H9 (cell line): ENCODE results near the gene ALLC. TPM values are rescaled to one million over a fixed set of nuclear protein-coding genes. Genes with fewer than 3 reads are reported as not detected.

Experiments used
- DNase-seq: peaks from one replicate; pipeline ENCODE4 v3.0.0-alpha.2; 2017
- H2AFZ ChIP-seq: one replicate; pipeline ENCODE4 v1.6.1; 2013; ENCODE audit warnings: mild to moderate bottlenecking, low read length, control low read depth, moderate library complexity
- H2AK5ac ChIP-seq: 2 replicates; pipeline ENCODE4 v1.6.1; 2013; ENCODE audit warnings: low read length, control low read depth, mixed read lengths; ENCODE audit not compliant: insufficient read length
- H2BK120ac ChIP-seq: one replicate; pipeline ENCODE4 v1.6.1; 2013; ENCODE audit warnings: low read depth, mild to moderate bottlenecking, low read length, control low read depth, inconsistent platforms; ENCODE audit not compliant: poor library complexity, severe bottlenecking
- H2BK12ac ChIP-seq: 2 replicates; pipeline ENCODE4 v1.6.1; 2013; ENCODE audit warnings: low read length, control low read depth, mixed read lengths, low read depth; ENCODE audit not compliant: insufficient read length
- H2BK15ac ChIP-seq: 2 replicates; pipeline ENCODE4 v1.6.1; 2013; ENCODE audit warnings: low read depth, low read length, control low read depth
- H2BK20ac ChIP-seq: one replicate; pipeline ENCODE4 v1.6.1; 2013; ENCODE audit warnings: low read depth, mild to moderate bottlenecking, low read length, control low read depth, inconsistent platforms; ENCODE audit not compliant: poor library complexity, severe bottlenecking
- H2BK5ac ChIP-seq: 2 replicates; pipeline ENCODE4 v1.6.1; 2013; ENCODE audit warnings: low read length, control low read depth, mixed read lengths; ENCODE audit not compliant: insufficient read length
- H3K14ac ChIP-seq: 2 replicates; pipeline ENCODE4 v1.6.1; 2013; ENCODE audit warnings: low read length, control low read depth; ENCODE audit not compliant: insufficient read depth
- H3K18ac ChIP-seq: 2 replicates; pipeline ENCODE4 v1.6.1; 2013; ENCODE audit warnings: low read depth, mild to moderate bottlenecking, mixed read lengths, low read length, control low read depth; ENCODE audit not compliant: insufficient read length
- H3K23ac ChIP-seq: 2 replicates; pipeline ENCODE4 v1.6.1; 2013; ENCODE audit warnings: low read length, control low read depth, mixed read lengths, low read depth; ENCODE audit not compliant: insufficient read length
- H3K23me2 ChIP-seq: 2 replicates; pipeline ENCODE4 v1.6.1; 2013; ENCODE audit warnings: low read depth, mild to moderate bottlenecking, mixed read lengths, low read length, control low read depth; ENCODE audit not compliant: insufficient read length, poor library complexity, severe bottlenecking
- H3K27ac ChIP-seq: 2 replicates; pipeline ENCODE4 v1.5.1; 2013; ENCODE audit warnings: low read length, control low read depth, mixed read lengths, low read depth; ENCODE audit not compliant: insufficient read length
- H3K27me3 ChIP-seq: 2 replicates; pipeline ENCODE4 v1.6.1; 2013; ENCODE audit warnings: low read length, control low read depth, inconsistent platforms; ENCODE audit not compliant: insufficient read depth
- H3K4ac ChIP-seq: 2 replicates; pipeline ENCODE4 v1.6.1; 2013; ENCODE audit warnings: low read depth, mild to moderate bottlenecking, control low read depth, inconsistent platforms, low read length, moderate library complexity
- H3K4me1 ChIP-seq: 2 replicates; pipeline ENCODE4 v1.6.1; 2013; ENCODE audit warnings: low read length, control low read depth, inconsistent platforms; ENCODE audit not compliant: insufficient read depth
- H3K4me2 ChIP-seq: 2 replicates; pipeline ENCODE4 v1.6.1; 2013; ENCODE audit warnings: low read length, control low read depth, mixed read lengths; ENCODE audit not compliant: insufficient read length, insufficient read depth
- H3K56ac ChIP-seq: 2 replicates; pipeline ENCODE4 v1.6.1; 2013; ENCODE audit warnings: low read depth, mild to moderate bottlenecking, mixed read lengths, low read length, control low read depth; ENCODE audit not compliant: insufficient read length
- H3K79me1 ChIP-seq: 2 replicates; pipeline ENCODE4 v1.6.1; 2013; ENCODE audit warnings: low read depth, mild to moderate bottlenecking, moderate library complexity, low read length, control low read depth, inconsistent platforms; ENCODE audit not compliant: insufficient read depth, poor library complexity, severe bottlenecking
- H3K79me2 ChIP-seq: 2 replicates; pipeline ENCODE4 v1.6.1; 2013; ENCODE audit warnings: low read length, control low read depth, inconsistent platforms; ENCODE audit not compliant: insufficient read depth
- H3K9ac ChIP-seq: 2 replicates; pipeline ENCODE4 v1.6.1; 2013; ENCODE audit warnings: low read length, control low read depth, mixed read lengths; ENCODE audit not compliant: insufficient read length; ENCODE audit errors: extremely low read depth
- H3K9me3 ChIP-seq: one replicate; pipeline ENCODE4 v1.6.1; 2013; ENCODE audit warnings: low read depth, low read length, inconsistent platforms; ENCODE audit not compliant: control insufficient read depth
- H3T11ph ChIP-seq: one replicate; pipeline ENCODE4 v1.6.1; 2013; ENCODE audit warnings: mild to moderate bottlenecking, low read length, control low read depth, inconsistent platforms
- H4K20me1 ChIP-seq: one replicate; pipeline ENCODE4 v1.6.1; 2013; ENCODE audit not compliant: control insufficient read depth, insufficient read length, insufficient read depth
- H4K5ac ChIP-seq: 2 replicates; pipeline ENCODE4 v1.6.1; 2013; ENCODE audit warnings: low read depth, mild to moderate bottlenecking, mixed read lengths, low read length, control low read depth; ENCODE audit not compliant: insufficient read length
- H4K8ac ChIP-seq: replicated peaks from 2 replicates; pipeline ENCODE4 v1.6.1; 2013; ENCODE audit warnings: low read length, control low read depth, mixed read lengths, low read depth; ENCODE audit not compliant: insufficient read length
- H4K91ac ChIP-seq: 2 replicates; pipeline ENCODE4 v1.6.1; 2013; ENCODE audit warnings: low read depth, mild to moderate bottlenecking, moderate library complexity, mixed read lengths, low read length, control low read depth; ENCODE audit not compliant: insufficient read length
- H3K27ac Mint-ChIP-seq, 3 experiments: 2 replicates in 2 of 3; 3 replicates in 1 of 3; pipeline ENCODE4 v1.8.0; 2020 to 2021; ENCODE audit warnings: mixed read lengths in 3 of 3, mild to moderate bottlenecking in 1 of 3, moderate library complexity in 1 of 3
- H3K27me3 Mint-ChIP-seq: 2 replicates; pipeline ENCODE4 v1.8.0; 2021; ENCODE audit warnings: low read depth, mild to moderate bottlenecking, moderate library complexity, mixed read lengths
- H3K36me3 Mint-ChIP-seq, 3 experiments: 2 replicates in 2 of 3; 3 replicates in 1 of 3; pipeline ENCODE4 v1.8.0; 2020 to 2021; ENCODE audit warnings: low read depth in 3 of 3, mixed read lengths in 3 of 3; ENCODE audit not compliant: insufficient read depth in 1 of 3
- H3K4me1 Mint-ChIP-seq, 2 experiments: 2 replicates each; pipeline ENCODE4 v1.8.0; 2020; ENCODE audit warnings: mixed read lengths in 2 of 2
- H3K4me3 Mint-ChIP-seq, 2 experiments: 2 replicates in 1 of 2; 3 replicates in 1 of 2; pipeline ENCODE4 v1.8.0; 2020 to 2021; ENCODE audit warnings: mild to moderate bottlenecking in 2 of 2, mixed read lengths in 2 of 2, moderate library complexity in 1 of 2
- H3K9me3 Mint-ChIP-seq, 2 experiments: 2 replicates in 1 of 2; 3 replicates in 1 of 2; pipeline ENCODE4 v1.8.0; 2020; ENCODE audit warnings: mild to moderate bottlenecking in 2 of 2, mixed read lengths in 2 of 2, moderate library complexity in 1 of 2
- CTCF ChIP-seq: fragments of 200-600 bp; sonication (generic); conservative IDR thresholded peaks from 3 replicates; pipeline ENCODE4 v1.8.0; 2021; ENCODE audit warnings: antibody characterized with exemption, mild to moderate bottlenecking
- WGBS: extraction: QIAGEN DNeasy Blood & Tissue Kit; methylation state at CpG from one replicate; pipeline ENCODE4 v1.1.7; 2013; ENCODE audit warnings: missing lambda C conversion rate, low lambda C conversion rate, mixed read lengths; ENCODE audit not compliant: insufficient read length; ENCODE audit errors: extremely low coverage; 5-methylcytosine and 5-hydroxymethylcytosine counted together
- total RNA-seq: library from RNA; stranded (reverse); gene quantifications from 2 replicates; pipeline ENCODE4 v1.2.1, GENCODE V29; 2021

Gene ALLC
- total RNA-seq, 1 experiment from 2014 or later: not detected

- H4K20me1 ChIP-seq: no peaks in the 10 kb centered on the region
- H3K18ac ChIP-seq: no peak overlapping the region
- no peak overlapping the region for H3K56ac ChIP-seq
- no peaks in the 10 kb centered on the region for H3K9me3 ChIP-seq
- H3T11ph ChIP-seq: no peak overlapping the region
- H3K9ac ChIP-seq: no peak overlapping the region
- H4K8ac ChIP-seq: no peak overlapping the region
- DNase-seq: no peak
- no peaks in the 10 kb centered on the region for H3K79me2 ChIP-seq
- H3K4me1 ChIP-seq: no peaks in the 10 kb centered on the region
- no peak overlapping the region for H4K91ac ChIP-seq
- H3K23ac ChIP-seq: no peak overlapping the region
- no peak overlapping the region for H3K4me2 ChIP-seq
- H2AK5ac ChIP-seq: no peak overlapping the region
- no peak overlapping the region for H2BK12ac ChIP-seq
- Mint-ChIP-seq H3K4me1 (peaks cover 12% of the 10 kb centered on the region in 2 experiments), H3K27ac (no peak overlapping the region), H3K27me3 (peaks cover 4% of the 10 kb centered on the region), H3K36me3 (no peaks in the 10 kb centered on the region), H3K9me3 (peaks cover 11 to 12% of the 10 kb centered on the region in 2 experiments; a peak in 4 of 5 replicates), H3K4me3 (no peak overlapping the region)
- no peak overlapping the region for H3K4ac ChIP-seq
- H2BK20ac ChIP-seq: no peak overlapping the region
- no peak overlapping the region for H3K14ac ChIP-seq
- no CpG with 5 or more reads among the region's 4 CpGs for WGBS
- H3K79me1 ChIP-seq: no peaks in the 10 kb centered on the region
- no peak overlapping the region for H2AFZ ChIP-seq
- no peak overlapping the region for H3K27ac ChIP-seq
- H3K27me3 ChIP-seq: no peaks in the 10 kb centered on the region
- H2BK5ac ChIP-seq: no peak overlapping the region
- H2BK15ac ChIP-seq: no peak overlapping the region
- no peaks in the 10 kb centered on the region for H3K23me2 ChIP-seq
- no peak overlapping the region for H4K5ac ChIP-seq
- no peak overlapping the region for H2BK120ac ChIP-seq
- no peak for TF ChIP-seq CTCF
Measured at GRCh38 chr2:3624059-3624794, 33.8 kb upstream of the ALLC start.
